Thymus (tissue), 11 donors: ENCODE results near the gene LY6G6F. TPM values are rescaled to one million over a fixed set of nuclear protein-coding genes. Genes with fewer than 3 reads are reported as not detected.
A peak's percentile ranks its signal among the peaks of the same experiment; 100 is the strongest.

ENCODE experiments used
- DNase-seq, 9 donors: peaks; one replicate each; pipeline ENCODE4 v3.0.0-alpha.2; 2013; ENCODE audit warnings: low spot score in 9 of 9, low read depth in 6 of 9, missing footprints in 1 of 9
- H3K27ac ChIP-seq, 2 donors: one replicate each; pipeline ENCODE4 v1.5.1; 2013; ENCODE audit warnings: control low read depth in 1 of 2, low read depth in 1 of 2, low read length in 1 of 2, mild to moderate bottlenecking in 1 of 2, moderate library complexity in 1 of 2
- H3K27me3 ChIP-seq, 2 donors: one replicate each; pipeline ENCODE4 v1.5.1; 2013; ENCODE audit warnings: low read length in 1 of 2; ENCODE audit not compliant: control insufficient read depth in 2 of 2, insufficient read depth in 1 of 2
- H3K36me3 ChIP-seq, 2 donors: one replicate each; pipeline ENCODE4 v1.5.1; 2013; ENCODE audit warnings: low read length in 1 of 2, mild to moderate bottlenecking in 1 of 2, moderate library complexity in 1 of 2; ENCODE audit not compliant: control insufficient read depth in 2 of 2, insufficient read depth in 2 of 2
- H3K4me1 ChIP-seq, 2 donors: one replicate each; pipeline ENCODE4 v1.5.1; 2013; ENCODE audit warnings: low read length in 2 of 2; ENCODE audit not compliant: control insufficient read depth in 2 of 2, insufficient read depth in 2 of 2
- H3K4me3 ChIP-seq, 2 donors: one replicate each; pipeline ENCODE4 v1.5.1; 2013; ENCODE audit warnings: low read length in 2 of 2, control low read depth in 1 of 2, mild to moderate bottlenecking in 1 of 2
- H3K9me3 ChIP-seq, 2 donors: one replicate each; pipeline ENCODE4 v1.5.1; 2013; ENCODE audit warnings: low read length in 1 of 2, mild to moderate bottlenecking in 1 of 2; ENCODE audit not compliant: control insufficient read depth in 2 of 2, insufficient read depth in 1 of 2
- WGBS: extraction: QIAGEN DNeasy Blood & Tissue Kit; methylation state at CpG from one replicate; pipeline ENCODE4 v1.1.7; 2013; 5-methylcytosine and 5-hydroxymethylcytosine counted together
- polyA plus RNA-seq: library from polyadenylated mRNA; stranded (reverse); fragments of 200-250 nt; gene quantifications from one replicate; pipeline ENCODE4 v1.2.3, GENCODE V29; 2013
- total RNA-seq: library from RNA; stranded (reverse); fragments of 120-200 nt; gene quantifications from one replicate; pipeline ENCODE4 v1.2.4, GENCODE V29; 2013
- donor health status: healthy.

The LY6G6F gene
- total and polyA plus RNA-seq, 2 donors = 0.05 TPM; not detected in 1

DNA sequence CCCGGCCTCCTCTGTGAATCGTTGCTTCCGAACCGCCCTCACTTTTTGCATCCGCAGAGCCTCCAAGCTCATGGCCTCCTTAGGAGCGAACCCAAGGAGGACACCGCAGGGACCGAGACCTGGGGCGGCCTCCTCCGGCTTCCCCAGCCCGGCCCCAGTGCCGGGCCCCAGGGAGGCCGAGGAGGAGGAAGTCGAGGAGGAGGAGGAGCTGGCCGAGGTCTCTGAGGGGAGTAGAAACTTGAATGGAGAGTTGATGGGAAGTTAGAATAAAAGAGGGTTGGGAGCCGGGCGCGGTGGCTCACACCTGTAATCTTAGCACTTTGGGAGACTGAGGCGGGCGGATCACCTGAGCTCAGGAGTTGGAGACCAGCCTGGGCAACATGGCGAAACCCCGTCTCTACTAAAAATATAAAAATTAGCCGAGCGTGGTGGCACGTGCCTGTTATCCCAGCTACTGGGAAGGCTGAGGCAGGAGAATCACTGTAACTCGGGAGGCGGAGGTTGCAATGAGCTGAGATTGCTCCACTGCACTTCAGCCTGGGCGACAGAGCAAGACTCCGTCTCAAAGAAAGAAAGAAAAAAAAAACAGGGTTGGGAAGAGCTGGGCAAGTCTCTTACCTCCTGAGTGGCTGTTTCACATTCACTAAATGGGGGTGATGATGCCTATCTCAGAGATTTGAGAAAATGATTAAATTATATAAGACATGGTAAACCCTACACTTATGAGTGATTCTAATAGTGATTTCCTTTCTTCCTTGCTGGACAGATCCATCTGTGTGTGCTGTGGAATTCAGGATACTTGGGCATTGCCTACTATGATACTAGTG lies 33.9 kb downstream of the LY6G6F start:
- Histone ChIP-seq H3K36me3 (peaks cover 8 to 31% of the 10 kb centered on the region in 2 donors), H3K9me3 (peaks cover 0 to 3% of the 10 kb centered on the region in 2 donors), H3K27ac (peak overlapping the region; percentile 75 to 89), H3K4me1 (peaks cover 33 to 52% of the 10 kb centered on the region in 2 donors), H3K4me3 (peak overlapping the region; percentile 70 to 82), H3K27me3 (no peaks in the 10 kb centered on the region)
- DNase-seq = peak in 1 of 9 donors; percentile 73
- WGBS = 6% methylated on average over 29 of the region's 29 CpGs

DNA sequence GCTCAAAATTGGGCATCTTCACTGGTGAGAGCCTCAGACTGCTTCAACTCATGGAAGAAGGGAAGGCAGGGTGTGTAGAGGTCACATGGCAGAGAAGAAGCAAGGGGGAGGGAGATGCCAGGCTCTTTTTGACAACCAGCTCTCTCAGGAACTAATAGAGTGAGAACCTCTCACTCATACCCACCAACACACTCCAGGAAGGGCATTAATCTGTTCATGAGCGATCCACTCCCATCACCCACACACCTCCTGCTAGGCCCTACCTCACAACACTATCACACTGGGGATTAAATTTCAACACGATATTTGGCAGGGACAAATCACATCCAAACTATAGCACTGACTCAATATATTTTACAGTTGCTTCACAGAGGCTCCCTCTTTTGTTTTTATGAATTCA lies 35.1 kb downstream of the LY6G6F start:
- peaks cover 8 to 31% of the 10 kb centered on the region in 2 donors for H3K36me3 ChIP-seq
- H3K27ac ChIP-seq = no peak overlapping the region
- no peak overlapping the region for H3K4me3 ChIP-seq
- peaks cover 32 to 47% of the 10 kb centered on the region in 2 donors for H3K4me1 ChIP-seq
- WGBS = 95% methylated on average over 2 of the region's 2 CpGs
- no peak for DNase-seq
- H3K27me3 ChIP-seq = no peaks in the 10 kb centered on the region
- H3K9me3 ChIP-seq = peaks cover 0 to 3% of the 10 kb centered on the region in 2 donors

DNA sequence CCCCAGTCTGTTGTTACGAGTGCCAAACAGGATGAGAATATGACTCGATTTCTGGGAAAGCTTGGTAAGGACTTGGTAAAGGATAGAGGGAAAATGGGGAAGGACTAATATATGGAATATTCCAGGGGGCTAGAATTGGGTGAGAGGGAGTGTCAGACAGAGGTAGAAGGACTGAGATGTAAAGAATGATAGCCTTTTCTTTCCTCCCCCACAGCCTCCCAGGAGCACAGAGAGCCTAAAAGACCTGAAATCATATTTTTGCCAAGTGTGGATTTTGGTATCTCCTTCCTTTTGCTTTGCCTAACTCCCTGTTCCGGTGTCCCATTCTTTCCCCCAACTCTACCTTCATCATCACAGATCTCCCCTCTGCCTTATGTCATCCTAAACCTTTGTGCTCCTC lies 36.2 kb downstream of the LY6G6F start:
- Histone ChIP-seq H3K4me3 (no peak overlapping the region), H3K36me3 (peaks cover 15 to 41% of the 10 kb centered on the region in 2 donors), H3K9me3 (peaks cover 0 to 3% of the 10 kb centered on the region in 2 donors), H3K4me1 (peaks cover 26 to 36% of the 10 kb centered on the region in 2 donors), H3K27me3 (no peaks in the 10 kb centered on the region), H3K27ac (no peak overlapping the region)
- no peak for DNase-seq
- WGBS = 98% methylated on average over 3 of the region's 3 CpGs

DNA sequence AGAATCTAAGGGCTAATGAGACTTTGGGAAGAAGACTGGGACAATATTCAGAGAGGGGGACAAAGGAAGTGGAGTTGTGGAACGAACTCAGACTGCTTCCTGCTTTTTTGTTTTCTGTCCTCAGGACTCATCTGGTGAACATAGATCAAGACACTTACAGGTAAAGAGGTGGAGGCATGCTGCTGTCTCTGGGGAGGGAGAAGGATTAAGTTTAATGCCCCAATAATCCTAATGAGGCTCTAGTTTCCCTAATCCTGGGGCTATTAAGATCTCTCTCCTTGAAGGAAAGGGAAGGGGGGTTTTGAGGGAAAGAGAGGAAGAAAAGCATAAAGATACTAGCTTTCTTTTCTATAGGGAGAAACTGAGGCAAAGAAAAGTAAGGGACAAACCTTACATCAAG lies 37.8 kb downstream of the LY6G6F start:
- DNase-seq = no peak
- Histone ChIP-seq H3K27me3 (no peaks in the 10 kb centered on the region), H3K4me1 (peaks cover 13 to 21% of the 10 kb centered on the region in 2 donors), H3K27ac (no peak overlapping the region), H3K4me3 (no peak overlapping the region), H3K9me3 (peaks cover 0 to 3% of the 10 kb centered on the region in 2 donors), H3K36me3 (peaks cover 15 to 44% of the 10 kb centered on the region in 2 donors)
- WGBS = 92% methylated on average over 1 of the region's 1 CpG

DNA sequence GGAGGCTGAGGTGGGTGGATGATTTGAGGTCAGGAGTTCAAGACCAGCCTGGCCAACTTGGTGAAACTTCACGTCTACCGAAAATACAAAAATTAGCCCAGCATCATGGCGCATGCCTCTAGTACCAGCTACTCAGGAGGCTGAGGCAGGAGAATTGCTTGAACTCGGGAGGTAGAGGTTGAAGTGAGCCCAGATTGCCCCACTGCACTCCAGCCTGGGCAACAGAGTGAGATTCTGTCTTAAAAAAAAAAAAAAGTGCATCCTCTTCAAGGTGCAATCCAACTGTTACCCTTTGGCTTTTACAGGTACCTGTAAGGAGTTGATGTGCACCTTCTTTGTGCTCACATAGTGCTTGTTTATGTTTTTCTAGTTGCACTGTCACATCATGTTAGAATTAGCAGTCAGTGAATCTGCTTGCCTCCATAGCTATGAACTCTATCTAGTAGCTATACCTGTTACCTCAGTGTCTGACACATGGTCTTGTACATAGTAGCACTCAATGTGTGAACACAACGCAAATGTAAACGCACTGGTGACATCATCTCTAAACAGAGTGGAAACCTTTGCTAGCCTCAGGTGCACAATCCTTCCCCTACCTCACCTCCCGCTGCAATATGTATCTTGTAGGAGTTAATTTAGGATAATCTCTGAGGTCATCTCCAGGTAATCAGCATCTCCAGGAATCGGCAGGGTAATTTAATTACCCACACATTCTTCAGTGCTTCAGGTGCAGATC lies 42.8 kb downstream of the LY6G6F start:
- Histone ChIP-seq H3K27me3 (no peaks in the 10 kb centered on the region), H3K4me3 (no peak overlapping the region), H3K27ac (no peak overlapping the region), H3K36me3 (peaks cover 18 to 22% of the 10 kb centered on the region in 2 donors), H3K9me3 (no peaks in the 10 kb centered on the region), H3K4me1 (no peaks in the 10 kb centered on the region)
- 97% methylated on average over 8 of the region's 8 CpGs for WGBS
- no peak for DNase-seq

DNA sequence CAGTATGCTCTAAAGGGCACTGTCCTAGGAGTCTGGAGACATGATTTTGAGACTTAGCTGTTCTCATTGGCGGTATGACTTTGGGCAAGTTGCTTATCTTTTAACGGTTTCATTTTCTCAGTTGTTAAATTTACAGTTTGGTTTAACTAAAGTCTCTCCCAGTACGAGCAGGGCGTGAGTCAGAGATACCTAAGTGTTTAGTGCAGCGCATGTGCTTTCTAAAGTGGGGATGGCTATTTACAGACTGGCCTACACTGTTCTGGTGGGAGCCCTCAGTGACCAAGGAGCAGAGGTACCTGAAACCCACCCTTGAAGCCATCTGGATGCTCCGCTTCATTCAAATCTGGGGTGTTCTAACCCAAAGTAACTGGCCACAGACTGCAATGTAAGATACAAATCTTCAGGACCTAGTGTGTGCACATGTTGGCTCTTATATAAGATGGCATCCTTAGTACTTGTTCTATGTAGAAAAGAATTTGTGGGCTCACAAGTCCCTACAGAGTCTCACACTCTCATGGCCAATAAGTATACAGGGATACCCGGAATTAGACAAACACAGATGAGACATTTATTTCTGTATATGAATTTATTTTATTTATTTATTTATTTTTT lies 43.9 kb downstream of the LY6G6F start:
- no peaks in the 10 kb centered on the region for H3K9me3 ChIP-seq
- no peaks in the 10 kb centered on the region for H3K4me1 ChIP-seq
- peaks cover 15 to 17% of the 10 kb centered on the region in 2 donors for H3K36me3 ChIP-seq
- H3K4me3 ChIP-seq = no peak overlapping the region
- H3K27ac ChIP-seq = no peak overlapping the region
- WGBS = 98% methylated on average over 7 of the region's 7 CpGs
- no peaks in the 10 kb centered on the region for H3K27me3 ChIP-seq
- DNase-seq = no peak

DNA sequence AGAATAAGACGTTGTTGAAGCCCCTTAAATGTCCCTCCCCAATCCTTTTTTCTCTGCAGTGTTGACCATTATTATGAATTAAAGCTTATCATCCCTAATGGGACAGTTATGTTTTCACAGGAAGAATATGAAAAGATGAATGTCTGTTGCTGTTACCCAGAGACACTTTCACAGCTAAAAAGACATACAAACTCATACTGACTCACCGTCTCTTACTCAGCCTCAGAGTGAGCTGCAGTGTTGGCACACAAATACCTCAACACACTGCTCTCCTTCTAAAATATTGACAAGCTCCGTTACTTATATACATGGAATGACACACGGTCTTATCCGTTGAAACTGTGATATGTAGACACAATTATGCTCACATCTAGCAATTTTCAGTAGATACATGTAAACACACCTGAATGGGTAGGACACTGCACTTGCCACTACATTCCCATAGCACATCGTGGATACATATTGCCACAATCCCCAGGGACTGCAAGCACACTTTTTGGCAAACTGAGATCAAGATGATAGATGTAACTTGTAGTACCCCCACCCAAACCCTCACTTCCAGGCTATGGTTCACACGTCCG lies 46.2 kb downstream of the LY6G6F start:
- H3K9me3 ChIP-seq = no peaks in the 10 kb centered on the region
- H3K27me3 ChIP-seq = no peaks in the 10 kb centered on the region
- no peak overlapping the region for H3K4me3 ChIP-seq
- DNase-seq = no peak
- WGBS = 85% methylated on average over 8 of the region's 8 CpGs
- no peak overlapping the region for H3K27ac ChIP-seq
- peaks cover 7 to 8% of the 10 kb centered on the region in 2 donors for H3K36me3 ChIP-seq
- H3K4me1 ChIP-seq = no peaks in the 10 kb centered on the region

DNA sequence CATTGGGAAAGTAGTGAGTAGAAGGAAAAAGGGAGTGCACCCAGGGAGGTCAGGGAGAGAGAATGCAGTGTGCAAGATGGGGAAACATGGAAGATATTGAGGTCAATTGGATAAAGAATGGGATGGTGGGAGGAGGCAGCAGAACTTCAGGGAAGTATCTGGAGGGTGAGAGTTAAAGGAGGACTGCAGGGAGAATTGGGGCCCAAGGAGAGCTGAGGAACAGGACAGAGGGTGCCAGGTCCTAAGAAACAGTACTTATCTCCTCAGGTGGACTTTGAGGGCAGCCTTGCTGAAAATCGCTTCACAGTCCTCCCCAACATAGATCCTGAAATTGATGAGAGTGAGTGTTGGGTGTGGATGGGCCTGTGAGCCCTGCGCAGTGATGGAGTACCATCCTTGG lies 51.6 kb downstream of the LY6G6F start:
- no peaks in the 10 kb centered on the region for H3K27me3 ChIP-seq
- no peak for DNase-seq
- no peak overlapping the region for H3K27ac ChIP-seq

More for the DNA sequence above, 51.6 kb downstream of the LY6G6F start:
- Histone ChIP-seq H3K4me3 (no peak overlapping the region), H3K4me1 (peaks cover 0 to 12% of the 10 kb centered on the region in 2 donors), H3K9me3 (no peaks in the 10 kb centered on the region), H3K36me3 (peaks cover 27 to 49% of the 10 kb centered on the region in 2 donors)
- 99% methylated on average over 2 of the region's 2 CpGs for WGBS
